Panc1 (cell line): Measurements from ENCODE around the gene GBF1.

Source experiments
- POLR2AphosphoS5 ChIP-seq: IDR thresholded peaks from 2 replicates; pipeline ENCODE4 v1.6.1; 2012; ENCODE audit warnings: mild to moderate bottlenecking, low read depth, low read length, moderate library complexity
- SIN3A ChIP-seq: IDR thresholded peaks from 2 replicates; pipeline ENCODE4 v1.6.1; 2012; ENCODE audit warnings: low read depth, mild to moderate bottlenecking, low read length, moderate library complexity, borderline replicate concordance; ENCODE audit not compliant: insufficient read depth
- TF ChIP-seq, protein P1 (sequence below): fragments of 450-650 bp; IDR thresholded peaks from 2 replicates; pipeline ENCODE4 v1.5.1; 2017; ENCODE audit warnings: mild to moderate bottlenecking

DNA sequence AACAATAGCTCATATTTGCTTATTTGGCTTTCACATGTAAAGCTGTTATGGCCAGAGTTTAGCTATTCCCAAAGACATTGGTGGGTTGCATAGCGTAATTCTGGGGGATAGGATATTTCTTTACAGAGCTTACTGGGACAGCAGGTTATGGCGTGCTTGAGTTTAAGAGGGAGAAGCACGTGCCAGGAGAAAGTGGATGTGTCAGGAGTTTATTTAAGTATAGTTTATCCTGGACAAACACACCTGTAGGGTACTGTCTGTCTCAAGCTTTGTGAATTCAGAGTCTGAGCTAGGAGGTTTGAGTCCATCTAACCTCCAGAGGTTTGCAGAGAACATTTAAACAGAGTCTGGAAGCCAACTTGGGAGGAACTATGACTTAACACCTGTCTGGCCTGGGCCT, 21.3 kb downstream of the GBF1 start:
- TF ChIP-seq, protein P1, sequence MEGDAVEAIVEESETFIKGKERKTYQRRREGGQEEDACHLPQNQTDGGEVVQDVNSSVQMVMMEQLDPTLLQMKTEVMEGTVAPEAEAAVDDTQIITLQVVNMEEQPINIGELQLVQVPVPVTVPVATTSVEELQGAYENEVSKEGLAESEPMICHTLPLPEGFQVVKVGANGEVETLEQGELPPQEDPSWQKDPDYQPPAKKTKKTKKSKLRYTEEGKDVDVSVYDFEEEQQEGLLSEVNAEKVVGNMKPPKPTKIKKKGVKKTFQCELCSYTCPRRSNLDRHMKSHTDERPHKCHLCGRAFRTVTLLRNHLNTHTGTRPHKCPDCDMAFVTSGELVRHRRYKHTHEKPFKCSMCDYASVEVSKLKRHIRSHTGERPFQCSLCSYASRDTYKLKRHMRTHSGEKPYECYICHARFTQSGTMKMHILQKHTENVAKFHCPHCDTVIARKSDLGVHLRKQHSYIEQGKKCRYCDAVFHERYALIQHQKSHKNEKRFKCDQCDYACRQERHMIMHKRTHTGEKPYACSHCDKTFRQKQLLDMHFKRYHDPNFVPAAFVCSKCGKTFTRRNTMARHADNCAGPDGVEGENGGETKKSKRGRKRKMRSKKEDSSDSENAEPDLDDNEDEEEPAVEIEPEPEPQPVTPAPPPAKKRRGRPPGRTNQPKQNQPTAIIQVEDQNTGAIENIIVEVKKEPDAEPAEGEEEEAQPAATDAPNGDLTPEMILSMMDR: no peak
- TF ChIP-seq POLR2AphosphoS5 (no peak), SIN3A (no peak)
